SK-N-SH (cell line): ENCODE results near the gene GPR3. TPM values are rescaled to one million over a fixed set of nuclear protein-coding genes. Genes with fewer than 3 reads are reported as not detected.

Experiments used
- CTCF ChIA-PET: fragments of 300-600, 350-600 bp; formaldehyde crosslinking; extraction: SDS; loops from one replicate; lab custom pipeline; 2021; lab: Yijun Ruan, JAX
- POLR2A ChIA-PET: fragments of 350-600 bp; sonication (Branson Sonifier 250); formaldehyde crosslinking; extraction: SDS; loops from one replicate; lab custom pipeline; 2020; ENCODE audit warnings: antibody characterized with exemption, inconsistent platforms; lab: Yijun Ruan, JAX
- DNase-seq: peaks from one replicate; pipeline ENCODE4 v3.0.0; 2012
- H2AFZ ChIP-seq: fragments of 200-600 bp; sonication (generic); 2 replicates; pipeline ENCODE4 v1.8.1; 2016; ENCODE audit warnings: antibody characterized with exemption, mild to moderate bottlenecking, low read depth
- H3F3A ChIP-seq: fragments of 200-600 bp; sonication (generic); replicated peaks from 2 replicates; pipeline ENCODE3; 2016; ENCODE audit warnings: antibody characterized with exemption, mild to moderate bottlenecking; ENCODE audit not compliant: insufficient read depth
- H3K27ac ChIP-seq, 2 experiments: fragments of 200-500 bp in 1 of 2; fragments of 200-600 bp in 1 of 2; sonication (Bioruptor generic) in 1 of 2; sonication (generic), shearing (Covaris generic) in 1 of 2; 2 replicates each; pipeline versions ENCODE4 v1.5.1 to v1.6.1; 2014 to 2016; ENCODE audit warnings: low read depth in 2 of 2, inconsistent platforms in 1 of 2, low read length in 1 of 2, mild to moderate bottlenecking in 1 of 2, mixed read lengths in 1 of 2
- H3K27me3 ChIP-seq: fragments of 200-600 bp; sonication (generic), shearing (Covaris generic); 2 replicates; pipeline ENCODE4 v1.6.1; 2016; ENCODE audit warnings: mixed run types; ENCODE audit not compliant: insufficient read depth
- H3K36me3 ChIP-seq, 2 experiments: fragments of 200-500 bp in 1 of 2; fragments of 200-600 bp in 1 of 2; sonication (Bioruptor generic) in 1 of 2; sonication (generic) in 1 of 2; replicated peaks in 1 of 2; 2 replicates each; pipeline versions ENCODE3 to v1.5.1; 2014 to 2016; ENCODE audit warnings: low read length in 1 of 2, mild to moderate bottlenecking in 1 of 2; ENCODE audit not compliant: insufficient read depth in 2 of 2, control insufficient read depth in 1 of 2
- H3K4me1 ChIP-seq, 2 experiments: fragments of 200-500 bp in 1 of 2; fragments of 200-600 bp in 1 of 2; sonication (Bioruptor generic) in 1 of 2; sonication (generic), shearing (Covaris generic) in 1 of 2; 2 replicates each; pipeline versions ENCODE4 v1.5.1 to v1.6.1; 2014 to 2016; ENCODE audit warnings: low read depth in 1 of 2, low read length in 1 of 2, mixed run types in 1 of 2; ENCODE audit not compliant: insufficient read depth in 2 of 2, control insufficient read depth in 1 of 2
- H3K4me2 ChIP-seq: fragments of 200-600 bp; sonication (generic), shearing (Covaris generic); 2 replicates; pipeline ENCODE4 v1.6.1; 2017; ENCODE audit warnings: mixed run types
- H3K4me3 ChIP-seq, 2 experiments: fragments of 200-500 bp in 1 of 2; fragments of 200-600 bp in 1 of 2; sonication (Bioruptor generic) in 1 of 2; sonication (generic), shearing (Covaris generic) in 1 of 2; 2 replicates each; pipeline versions ENCODE4 v1.5.1 to v1.8.1; 2014 to 2016; ENCODE audit warnings: low read depth in 2 of 2, inconsistent platforms in 1 of 2, low read length in 1 of 2, mild to moderate bottlenecking in 1 of 2, mixed read lengths in 1 of 2, moderate library complexity in 1 of 2
- H3K79me2 ChIP-seq: fragments of 200-600 bp; sonication (generic); 2 replicates; pipeline ENCODE4 v1.8.1; 2017; ENCODE audit warnings: mild to moderate bottlenecking; ENCODE audit not compliant: insufficient read depth
- H3K9ac ChIP-seq: fragments of 200-600 bp; sonication (generic); 2 replicates; pipeline ENCODE4 v1.6.1; 2017; ENCODE audit warnings: mixed run types
- H3K9me2 ChIP-seq: fragments of 200-600 bp; sonication (generic); 2 replicates; pipeline ENCODE4 v1.6.1; 2017; ENCODE audit warnings: mixed run types
- H3K9me3 ChIP-seq: fragments of 200-600 bp; sonication (generic); 2 replicates; pipeline ENCODE4 v1.6.1; 2017; ENCODE audit warnings: mixed run types, mild to moderate bottlenecking, moderate library complexity
- H4K20me1 ChIP-seq: fragments of 200-600 bp; sonication (generic); 2 replicates; pipeline ENCODE4 v1.6.1; 2017; ENCODE audit warnings: mild to moderate bottlenecking, mixed run types; ENCODE audit not compliant: insufficient read depth
- ELF1 ChIP-seq: IDR thresholded peaks from 2 replicates; pipeline ENCODE4 v1.4.0; 2012
- GABPA ChIP-seq: IDR thresholded peaks from 2 replicates; pipeline ENCODE4 v1.4.0; 2012; ENCODE audit warnings: low read depth, mild to moderate bottlenecking
- MEF2A ChIP-seq: IDR thresholded peaks from 2 replicates; pipeline ENCODE4 v1.4.0; 2012; ENCODE audit warnings: low read depth, borderline replicate concordance
- NRF1 ChIP-seq: IDR thresholded peaks from 2 replicates; pipeline ENCODE4 v1.6.1; 2012; ENCODE audit warnings: low read depth, mild to moderate bottlenecking, low read length
- RXRA ChIP-seq: IDR thresholded peaks from 2 replicates; pipeline ENCODE4 v1.4.0; 2012; ENCODE audit warnings: low read depth, mild to moderate bottlenecking, borderline replicate concordance
- SIN3A ChIP-seq: IDR thresholded peaks from 2 replicates; pipeline ENCODE4 v1.6.1; 2012; ENCODE audit warnings: low read depth, mild to moderate bottlenecking, low read length, moderate library complexity, borderline replicate concordance
- SMC3 ChIP-seq: IDR thresholded peaks from 2 replicates; pipeline ENCODE4 v1.6.1; 2012; ENCODE audit warnings: low read depth, low read length, improper control_type of control experiment
- WGBS: methylation state at CpG from one replicate; pipeline ENCODE4 v1.1.6; 2017; ENCODE audit warnings: low lambda C conversion rate; 5-methylcytosine and 5-hydroxymethylcytosine counted together
- polyA plus RNA-seq, 3 experiments: library from polyadenylated mRNA; depleted of rRNA; stranded (reverse); fragments of >200 nt; gene quantifications; 2 replicates each; pipeline ENCODE4 v1.2.3, GENCODE V29; 2012
- TF ChIP-seq, protein P1 (sequence below): IDR thresholded peaks from 2 replicates; pipeline ENCODE4 v1.6.1; 2012; ENCODE audit warnings: mild to moderate bottlenecking, low read depth, low read length, moderate library complexity
- TF ChIP-seq, protein P2 (sequence below): IDR thresholded peaks from 2 replicates; pipeline ENCODE4 v1.4.0; 2012; ENCODE audit warnings: low read depth, borderline replicate concordance

GPR3 gene
- polyA plus RNA-seq, 1 of the 3 experiments (the other 2 are of a cell fraction) = 6.0 TPM

DNA sequence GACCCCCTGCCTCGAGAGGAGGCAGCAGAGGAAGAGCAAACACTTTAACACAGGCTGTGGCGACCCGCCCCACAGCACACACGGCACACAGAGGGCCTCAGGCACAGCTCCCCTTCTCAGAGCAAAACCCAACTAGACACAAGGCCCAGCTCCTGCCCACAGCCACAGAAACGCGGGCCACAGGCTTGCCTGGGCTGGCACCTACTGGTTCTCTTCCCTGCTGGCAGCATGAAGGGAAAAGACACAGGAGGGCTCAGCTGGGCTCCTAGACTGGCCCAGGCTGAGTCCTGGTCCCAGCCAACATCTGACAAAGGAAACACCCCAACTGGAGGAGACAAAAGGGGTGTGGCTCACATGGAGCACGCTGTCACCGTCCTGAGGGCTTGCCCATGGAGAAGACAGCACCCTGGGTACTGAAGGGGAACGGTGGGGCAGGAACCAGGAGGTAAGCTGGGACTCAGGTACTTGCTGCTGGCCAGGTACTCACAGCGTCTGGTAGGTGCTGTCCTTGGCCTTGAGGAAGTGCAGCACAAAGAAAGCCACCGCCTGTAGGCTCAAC is 12.8 kb upstream of the GPR3 start (continued):
- TF ChIP-seq, protein P1, sequence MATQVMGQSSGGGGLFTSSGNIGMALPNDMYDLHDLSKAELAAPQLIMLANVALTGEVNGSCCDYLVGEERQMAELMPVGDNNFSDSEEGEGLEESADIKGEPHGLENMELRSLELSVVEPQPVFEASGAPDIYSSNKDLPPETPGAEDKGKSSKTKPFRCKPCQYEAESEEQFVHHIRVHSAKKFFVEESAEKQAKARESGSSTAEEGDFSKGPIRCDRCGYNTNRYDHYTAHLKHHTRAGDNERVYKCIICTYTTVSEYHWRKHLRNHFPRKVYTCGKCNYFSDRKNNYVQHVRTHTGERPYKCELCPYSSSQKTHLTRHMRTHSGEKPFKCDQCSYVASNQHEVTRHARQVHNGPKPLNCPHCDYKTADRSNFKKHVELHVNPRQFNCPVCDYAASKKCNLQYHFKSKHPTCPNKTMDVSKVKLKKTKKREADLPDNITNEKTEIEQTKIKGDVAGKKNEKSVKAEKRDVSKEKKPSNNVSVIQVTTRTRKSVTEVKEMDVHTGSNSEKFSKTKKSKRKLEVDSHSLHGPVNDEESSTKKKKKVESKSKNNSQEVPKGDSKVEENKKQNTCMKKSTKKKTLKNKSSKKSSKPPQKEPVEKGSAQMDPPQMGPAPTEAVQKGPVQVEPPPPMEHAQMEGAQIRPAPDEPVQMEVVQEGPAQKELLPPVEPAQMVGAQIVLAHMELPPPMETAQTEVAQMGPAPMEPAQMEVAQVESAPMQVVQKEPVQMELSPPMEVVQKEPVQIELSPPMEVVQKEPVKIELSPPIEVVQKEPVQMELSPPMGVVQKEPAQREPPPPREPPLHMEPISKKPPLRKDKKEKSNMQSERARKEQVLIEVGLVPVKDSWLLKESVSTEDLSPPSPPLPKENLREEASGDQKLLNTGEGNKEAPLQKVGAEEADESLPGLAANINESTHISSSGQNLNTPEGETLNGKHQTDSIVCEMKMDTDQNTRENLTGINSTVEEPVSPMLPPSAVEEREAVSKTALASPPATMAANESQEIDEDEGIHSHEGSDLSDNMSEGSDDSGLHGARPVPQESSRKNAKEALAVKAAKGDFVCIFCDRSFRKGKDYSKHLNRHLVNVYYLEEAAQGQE = no peak
- TF ChIP-seq, protein P2, sequence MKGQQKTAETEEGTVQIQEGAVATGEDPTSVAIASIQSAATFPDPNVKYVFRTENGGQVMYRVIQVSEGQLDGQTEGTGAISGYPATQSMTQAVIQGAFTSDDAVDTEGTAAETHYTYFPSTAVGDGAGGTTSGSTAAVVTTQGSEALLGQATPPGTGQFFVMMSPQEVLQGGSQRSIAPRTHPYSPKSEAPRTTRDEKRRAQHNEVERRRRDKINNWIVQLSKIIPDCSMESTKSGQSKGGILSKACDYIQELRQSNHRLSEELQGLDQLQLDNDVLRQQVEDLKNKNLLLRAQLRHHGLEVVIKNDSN = no peak
- TF ChIP-seq RXRA = no peak
- TF ChIP-seq SIN3A = no peak
- TF ChIP-seq GABPA = no peak
- TF ChIP-seq MEF2A = no peak
- TF ChIP-seq SMC3 = no peak
- no peak for TF ChIP-seq NRF1
- TF ChIP-seq, all 33 proteins: peak for 0

DNA sequence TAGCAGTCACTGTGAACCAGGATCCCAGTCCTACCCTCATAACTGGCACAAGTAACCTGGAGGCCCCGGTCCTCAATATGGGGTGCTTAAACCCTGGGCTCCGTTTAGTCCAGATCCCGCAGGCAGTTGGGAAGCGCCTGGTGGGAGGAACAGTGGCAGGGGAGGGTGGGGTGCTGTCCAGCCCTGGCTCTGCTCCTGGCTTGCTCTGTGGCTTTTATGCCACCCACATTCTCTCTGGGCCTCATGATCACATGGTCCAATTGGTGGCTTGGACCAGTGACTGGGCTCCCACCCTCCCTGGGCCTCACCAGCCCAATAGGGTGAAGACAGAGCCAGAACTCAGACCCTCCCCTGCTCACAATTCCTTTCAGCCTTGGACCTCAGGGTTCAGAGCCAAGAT is 12.2 kb upstream of the GPR3 start:
- Histone ChIP-seq H3K4me1 (peaks cover 0 to 10% of the 10 kb centered on the region in 2 experiments; a peak in 1 of 4 replicates), H3K9me3 (no peaks in the 10 kb centered on the region), H3F3A (no peaks in the 10 kb centered on the region), H4K20me1 (no peaks in the 10 kb centered on the region), H3K9ac (no peak overlapping the region), H3K27me3 (no peaks in the 10 kb centered on the region), H3K79me2 (no peaks in the 10 kb centered on the region), H3K4me3 (no peak overlapping the region), H3K4me2 (no peak overlapping the region), H3K36me3 (no peaks in the 10 kb centered on the region), H3K9me2 (no peaks in the 10 kb centered on the region), H2AFZ (no peak overlapping the region), H3K27ac (no peak overlapping the region)
- TF ChIP-seq ELF1 = no peak
- WGBS = no CpG with 5 or more reads among the region's 4 CpGs
- ChIA-PET CTCF (interaction anchor here (0.5 to 13.1 kb wide), 5 partner anchors 8 to 79 kb away, joined by 3 to 154 read pairs (median 10); partner anchors contain the start of gene MAP3K6), POLR2A (interaction anchor here (0.6 kb wide), 1 partner anchor 123 kb away, joined by 3 read pairs; no protein-coding TSS in a partner anchor)
- DNase-seq = no peak
